ELF-1 (cell line): ENCODE results near the gene RFX2.
"Not testable (repeated sequence)": the region's sequence is repeated elsewhere in the genome, so short reads cannot be mapped to it uniquely, and the experiment has no call there.

Source experiments
- DNase-seq: peaks from one replicate; pipeline ENCODE4 v3.0.0-alpha.2; 2016; ENCODE audit warnings: low read depth, low spot score

Gene RFX2

DNA sequence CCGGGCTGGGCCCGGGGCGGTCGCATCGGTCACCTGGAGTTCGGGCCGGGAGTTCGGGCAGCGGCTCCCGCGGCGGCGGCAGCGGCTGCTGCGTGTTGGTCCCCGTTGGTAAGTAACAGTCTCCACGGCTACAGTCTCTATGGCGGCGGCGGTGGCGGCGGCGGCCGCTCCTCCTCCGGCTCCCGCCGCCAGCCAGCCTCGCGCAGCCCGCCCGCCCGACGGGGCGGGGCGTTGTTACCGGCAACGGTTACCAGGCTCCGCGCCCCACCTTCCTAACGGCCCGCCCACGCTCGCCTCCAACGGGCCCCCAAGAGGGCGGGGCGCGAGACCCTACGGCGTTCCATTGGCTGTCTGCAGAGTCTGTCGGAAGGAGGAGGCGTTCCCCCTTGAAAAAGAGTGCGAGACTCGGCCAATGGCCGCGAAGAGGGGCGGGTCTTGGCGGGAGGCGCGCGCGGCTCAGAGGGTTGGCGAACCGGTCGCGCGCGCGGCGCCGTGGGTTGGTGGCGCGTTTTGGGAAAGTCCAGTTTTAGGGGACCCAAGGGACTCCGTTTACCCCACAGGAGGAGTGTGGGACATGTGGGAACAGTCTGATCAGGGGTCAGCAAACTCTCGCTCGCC is at the start of gene RFX2:
Gene RFX2 (minus strand): TSS at position 141 of the 618 bp plus-strand sequence. CDS start 63,004 bp downstream, outside the sequence.
- peak; percentile 99 for DNase-seq

DNA sequence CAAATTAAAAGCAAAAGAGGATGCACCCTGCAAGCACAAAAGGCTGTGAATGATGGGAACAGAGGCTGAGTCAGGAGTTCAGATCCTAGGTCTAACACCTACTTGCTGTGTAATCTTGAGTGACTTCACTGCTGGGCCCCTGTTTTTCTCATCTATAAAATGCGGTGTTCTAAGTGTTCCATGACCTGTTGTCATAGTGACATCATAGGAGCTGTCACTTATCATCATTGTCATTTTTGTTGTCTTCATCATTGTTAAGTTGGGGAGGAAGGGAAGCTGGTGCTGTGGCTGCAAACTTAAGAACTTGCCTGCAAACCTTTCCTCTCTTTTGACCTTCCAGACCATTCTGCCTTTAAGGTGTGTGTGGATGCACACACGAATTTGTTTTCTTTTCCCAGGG is 45.7 kb upstream of the RFX2 start:
- no peak for DNase-seq

DNA sequence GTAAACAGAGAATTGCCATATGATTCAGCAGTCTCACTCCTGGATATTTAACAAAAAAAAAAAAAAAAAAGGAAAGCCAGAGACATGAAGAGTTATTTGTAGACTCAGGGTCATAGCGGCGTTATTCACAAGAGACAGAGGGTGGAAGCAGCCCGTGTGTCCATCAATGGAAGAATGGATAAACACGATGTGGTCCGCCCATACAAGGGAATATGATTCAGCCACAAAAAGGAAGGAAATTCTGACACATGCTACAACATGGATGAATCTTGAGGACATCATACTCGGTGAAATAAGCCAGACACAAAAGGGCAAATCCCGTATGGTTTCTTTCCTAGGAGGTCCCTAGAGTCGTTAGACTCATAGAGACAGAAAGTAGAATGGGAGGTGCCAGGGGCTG is 40.0 kb upstream of the RFX2 start:
- no peak for DNase-seq

DNA sequence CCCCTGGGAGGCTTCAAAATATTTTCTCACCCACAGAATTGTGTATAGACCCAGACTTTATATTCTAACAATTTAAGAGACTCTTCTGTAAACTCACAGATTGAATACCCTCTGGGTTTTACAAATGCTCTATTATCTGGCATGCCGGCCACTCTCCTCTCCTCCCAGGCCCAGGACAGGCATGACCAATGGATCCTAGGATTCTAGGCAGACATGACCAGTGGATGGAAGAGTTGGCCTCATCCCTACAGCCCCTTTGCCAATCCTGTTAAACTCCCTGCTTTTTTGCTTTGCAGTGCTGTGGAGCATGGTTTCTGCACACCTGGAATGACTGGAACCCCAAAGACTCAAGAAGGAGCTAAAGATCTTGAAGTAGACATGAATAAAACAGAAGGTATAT is 30.9 kb upstream of the RFX2 start:
- DNase-seq = no peak

DNA sequence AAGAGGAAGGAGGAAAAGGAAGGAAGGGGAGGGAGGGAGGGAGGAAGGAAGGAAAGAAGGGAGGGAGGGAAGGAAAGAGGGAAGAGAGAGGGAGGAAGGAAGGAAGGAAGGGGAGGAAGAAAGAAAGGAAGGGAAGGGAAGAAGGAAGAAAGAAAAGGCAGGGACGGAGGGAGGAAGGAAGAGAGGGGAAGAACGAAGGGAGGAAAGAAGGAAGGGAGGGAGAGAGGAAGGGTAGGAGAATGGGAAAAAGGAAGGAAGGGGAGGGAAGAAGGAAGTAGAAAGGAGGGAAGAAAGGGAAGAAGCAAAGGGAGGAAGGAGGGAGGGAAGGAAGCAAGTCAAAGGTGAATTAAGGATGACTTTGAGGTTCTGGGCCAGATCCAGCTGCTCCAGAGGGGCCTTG is 28.2 kb upstream of the RFX2 start:
- DNase-seq = no peak

DNA sequence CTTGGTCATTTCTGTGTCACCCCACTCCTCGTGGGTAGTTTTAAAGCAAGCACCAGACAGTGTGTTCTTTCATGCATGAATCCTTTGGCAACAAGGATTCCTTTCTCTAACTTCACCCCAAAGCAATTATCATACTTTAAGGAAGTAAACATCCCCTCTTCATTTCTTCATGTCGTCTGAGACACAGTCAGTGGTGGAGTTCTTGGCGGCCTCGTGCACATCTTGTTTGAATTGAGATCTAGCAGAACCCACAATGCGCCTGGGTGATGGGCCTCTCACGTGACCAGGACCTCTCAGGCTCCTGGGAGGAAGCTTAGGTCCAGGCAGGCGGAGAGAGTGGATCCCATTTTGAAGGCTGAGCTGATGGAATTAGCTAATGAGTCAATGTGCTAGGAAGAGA is 27.8 kb upstream of the RFX2 start:
- DNase-seq = no peak

DNA sequence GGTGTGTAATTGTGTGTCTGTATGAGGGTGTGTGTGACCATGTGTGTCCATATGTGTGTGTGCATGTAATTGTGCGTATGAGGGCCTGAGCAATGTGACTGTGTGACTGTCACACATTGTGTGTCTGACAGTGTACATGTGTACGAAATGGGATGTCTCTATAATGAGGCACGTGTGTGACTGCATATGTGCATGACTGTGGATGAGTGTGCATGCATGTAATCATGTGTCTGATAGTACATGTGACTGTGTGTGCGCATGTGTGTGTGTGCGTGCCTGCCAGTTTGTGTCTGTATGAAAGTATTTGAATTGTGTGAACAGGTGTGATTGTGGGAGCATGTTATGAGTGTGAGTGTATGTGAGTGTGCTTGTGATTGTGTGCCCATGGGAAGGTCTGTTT is 22.9 kb upstream of the RFX2 start:
- no peak for DNase-seq

DNA sequence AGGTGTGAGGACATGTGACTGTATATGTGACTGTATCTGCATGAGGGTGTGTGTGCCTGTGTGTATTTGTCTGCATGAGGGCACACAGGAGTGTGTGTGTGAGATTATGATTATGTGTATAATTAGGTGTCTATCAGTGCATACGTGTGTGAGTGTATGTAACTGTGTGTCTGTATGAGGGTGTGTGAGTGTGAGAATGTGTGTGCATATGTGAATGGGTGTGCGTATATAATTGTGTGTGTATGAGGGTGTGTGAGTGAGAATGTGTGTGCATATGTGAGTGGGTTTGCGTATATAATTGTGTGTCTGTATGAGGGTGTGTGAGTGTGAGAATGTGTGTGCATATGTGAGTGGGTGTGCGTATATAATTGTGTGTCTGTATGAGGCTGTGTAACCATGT is 22.2 kb upstream of the RFX2 start:
- DNase-seq = no peak

DNA sequence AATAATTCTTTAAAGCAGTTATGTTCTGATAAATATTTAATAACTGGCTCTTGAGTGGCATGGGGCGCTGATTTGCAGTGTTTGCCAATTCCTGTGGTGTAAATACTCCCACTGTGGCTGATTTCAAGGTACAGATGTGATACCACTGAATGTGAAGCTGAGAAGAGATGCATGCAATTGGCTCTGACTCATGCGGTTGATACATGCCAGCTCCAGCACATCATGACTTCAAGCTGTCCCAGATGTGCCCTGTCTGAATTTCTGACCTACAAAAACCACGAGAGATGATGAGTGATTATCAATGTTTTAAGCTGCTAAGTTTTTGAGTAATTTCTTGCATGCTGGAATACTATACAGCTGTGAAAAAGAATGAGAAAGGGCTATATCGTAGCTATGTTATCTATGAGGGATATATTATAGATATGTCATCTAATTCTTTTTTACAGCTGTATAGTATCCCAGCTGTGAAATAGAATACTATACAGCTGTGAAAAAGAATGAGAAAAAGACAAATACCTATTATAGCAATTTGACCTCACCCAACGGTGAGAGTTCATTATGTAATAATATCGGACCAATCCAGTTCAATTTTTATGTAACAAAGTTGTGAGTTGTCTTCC is 17.5 kb upstream of the RFX2 start:
- no peak for DNase-seq

DNA sequence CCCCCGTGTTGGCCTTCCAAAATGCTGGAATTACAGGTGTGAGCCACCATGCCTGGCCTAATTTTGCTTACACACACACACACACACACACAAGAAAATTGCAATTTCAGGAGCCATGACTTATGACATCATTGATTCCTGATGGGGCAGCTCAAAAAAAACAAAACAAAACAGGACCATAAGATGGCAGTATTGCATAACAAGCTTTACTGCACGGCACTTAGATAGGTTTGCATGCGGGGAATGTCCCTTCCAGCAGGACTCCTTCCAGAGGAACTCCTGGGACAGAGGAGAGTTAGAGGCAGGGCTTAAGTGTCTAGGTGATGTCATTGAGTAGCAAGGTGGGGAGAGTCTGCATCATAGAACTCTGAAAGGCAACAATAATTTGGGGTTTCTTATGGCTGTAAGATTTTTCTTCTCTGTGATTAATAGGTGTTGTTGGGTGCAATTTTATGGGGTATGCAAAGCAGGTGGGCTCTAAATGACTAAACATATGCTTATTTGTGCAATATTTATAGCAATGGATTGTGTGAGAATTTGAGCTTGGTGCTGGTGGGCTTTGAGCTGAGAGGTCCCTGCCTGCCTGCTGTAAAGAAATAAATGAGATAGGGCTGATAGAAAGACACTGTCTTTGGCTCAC is 16.2 kb upstream of the RFX2 start:
- DNase-seq = peak; percentile 76

DNA sequence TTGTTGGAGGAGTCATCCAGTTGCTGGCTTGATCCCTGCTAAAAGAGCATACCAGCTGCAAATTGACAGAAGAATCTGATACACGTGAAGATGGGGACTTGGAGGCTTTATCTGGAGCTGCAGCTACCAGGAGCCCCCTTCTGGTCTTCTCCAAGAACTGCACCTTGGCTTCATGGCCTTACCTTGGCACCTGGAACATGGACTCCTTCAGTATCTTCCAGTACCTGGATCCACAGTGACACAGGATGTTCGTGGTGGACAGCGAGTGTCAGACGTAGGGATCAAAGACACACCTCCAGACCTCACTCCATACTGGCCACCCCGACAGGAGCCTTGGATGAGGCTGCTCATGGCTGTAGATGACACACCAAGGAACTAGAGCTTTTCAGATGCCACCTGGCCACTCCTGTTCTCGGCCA is 15.3 kb upstream of the RFX2 start:
- peak; percentile 85 for DNase-seq

DNA sequence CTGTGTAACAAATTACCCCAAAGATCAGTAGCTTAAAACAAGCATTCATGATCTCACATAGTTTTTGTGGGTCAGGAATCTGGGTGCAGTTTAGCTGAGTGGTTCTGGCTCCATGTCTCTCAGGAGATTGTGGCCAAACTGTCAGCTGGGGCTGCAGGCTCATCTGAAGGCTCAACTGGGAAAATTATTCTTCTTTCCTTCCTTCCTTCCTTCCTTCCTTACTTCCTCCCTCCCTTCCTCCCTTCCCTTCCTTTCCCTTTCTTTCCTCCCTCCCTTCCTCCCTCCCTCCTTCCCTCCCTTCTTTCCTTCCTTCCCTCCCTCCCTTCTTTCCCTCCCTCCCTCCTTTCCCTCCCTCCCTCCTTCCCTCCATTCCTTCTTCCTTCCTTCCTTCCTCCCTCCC is 8.7 kb upstream of the RFX2 start:
- DNase-seq = no peak

DNA sequence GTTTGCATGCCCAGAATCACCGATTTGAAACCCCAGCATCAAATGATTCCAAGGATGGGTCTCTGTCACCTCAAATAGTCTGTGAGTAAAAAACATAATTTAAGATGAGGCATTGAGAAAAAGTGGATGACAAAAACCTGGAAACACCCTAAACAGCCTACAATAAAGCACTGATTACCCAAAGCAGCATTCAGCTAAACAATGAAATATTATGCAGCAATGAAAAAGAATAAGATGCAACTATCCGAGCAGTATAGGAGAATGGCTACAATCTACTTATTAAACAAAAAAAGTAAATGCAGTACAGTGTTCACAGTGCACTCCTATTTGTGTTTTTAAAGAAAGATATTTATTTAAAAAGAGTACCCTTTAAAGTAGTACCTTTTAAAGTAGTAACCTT is 7.7 kb upstream of the RFX2 start:
- DNase-seq = no peak

DNA sequence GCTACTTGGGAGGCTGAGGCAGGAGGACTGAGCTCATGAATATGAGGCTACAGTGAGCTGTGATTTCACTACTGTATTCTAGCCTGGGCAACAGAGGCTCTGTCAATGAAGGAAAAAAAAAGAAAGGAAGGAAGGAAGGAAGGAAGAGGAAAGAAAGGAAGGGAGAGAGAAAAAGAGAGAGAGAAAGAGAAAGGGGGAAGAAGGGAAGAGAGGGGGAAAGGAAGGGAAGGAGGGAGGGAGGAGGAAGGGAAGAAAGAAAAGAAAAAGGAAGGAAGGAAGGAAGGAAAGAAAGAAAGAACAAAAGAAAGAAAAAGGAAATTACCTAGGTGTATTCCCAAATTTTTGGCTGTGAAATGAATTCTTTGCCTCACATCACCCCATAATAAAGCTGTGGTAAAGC is 7.2 kb upstream of the RFX2 start:
- DNase-seq = no peak

DNA sequence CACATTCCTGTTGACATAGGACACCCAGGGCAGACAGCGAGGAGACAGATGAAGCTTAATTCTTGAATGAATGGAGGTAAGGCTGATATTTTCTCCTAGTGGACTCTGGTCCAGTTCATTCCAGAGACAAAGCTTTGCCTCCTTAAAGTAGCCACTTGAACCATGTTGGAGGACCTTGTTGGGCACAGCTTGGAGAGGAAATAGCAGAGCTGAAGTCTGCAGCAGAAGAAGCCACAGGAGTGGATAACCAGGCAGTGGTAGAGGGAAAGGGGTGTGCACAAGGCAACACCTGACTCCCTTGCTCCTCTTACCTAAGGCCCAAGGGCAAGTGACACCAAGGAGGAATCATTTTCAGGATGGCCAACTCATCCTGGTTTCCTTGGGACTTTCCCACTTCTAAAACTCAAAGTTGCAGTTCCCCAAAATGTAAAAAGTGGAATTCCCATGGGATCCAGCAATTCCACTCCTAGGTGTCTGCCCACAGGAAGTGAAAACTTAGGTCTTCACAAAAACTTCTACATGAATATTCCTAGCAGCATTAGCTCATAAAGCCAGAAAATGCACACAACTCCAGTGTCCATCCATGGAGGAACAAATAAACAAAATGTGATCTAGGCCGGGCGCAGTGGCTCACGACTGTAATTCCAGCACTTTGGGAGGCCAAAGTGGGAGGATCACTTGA is 6.6 kb upstream of the RFX2 start:
- DNase-seq = no peak

DNA sequence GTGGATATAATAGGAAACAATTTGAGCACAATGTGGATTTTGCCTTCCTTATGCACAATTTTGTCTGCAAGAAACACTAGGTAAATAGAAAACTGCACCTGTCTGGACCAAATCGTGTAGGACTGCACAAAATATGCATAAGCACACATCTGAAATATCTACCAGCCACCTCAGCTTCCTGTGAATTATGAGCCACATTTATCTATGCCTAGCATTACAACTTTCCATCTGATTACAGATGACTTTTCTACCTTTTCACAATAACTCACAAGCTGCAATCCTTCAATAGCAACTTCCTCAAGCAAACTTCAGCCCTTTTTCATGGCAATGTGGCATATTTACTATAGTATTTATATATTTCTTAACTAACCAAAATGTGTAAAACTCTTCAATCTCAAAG is 5.7 kb upstream of the RFX2 start:
- DNase-seq = no peak

DNA sequence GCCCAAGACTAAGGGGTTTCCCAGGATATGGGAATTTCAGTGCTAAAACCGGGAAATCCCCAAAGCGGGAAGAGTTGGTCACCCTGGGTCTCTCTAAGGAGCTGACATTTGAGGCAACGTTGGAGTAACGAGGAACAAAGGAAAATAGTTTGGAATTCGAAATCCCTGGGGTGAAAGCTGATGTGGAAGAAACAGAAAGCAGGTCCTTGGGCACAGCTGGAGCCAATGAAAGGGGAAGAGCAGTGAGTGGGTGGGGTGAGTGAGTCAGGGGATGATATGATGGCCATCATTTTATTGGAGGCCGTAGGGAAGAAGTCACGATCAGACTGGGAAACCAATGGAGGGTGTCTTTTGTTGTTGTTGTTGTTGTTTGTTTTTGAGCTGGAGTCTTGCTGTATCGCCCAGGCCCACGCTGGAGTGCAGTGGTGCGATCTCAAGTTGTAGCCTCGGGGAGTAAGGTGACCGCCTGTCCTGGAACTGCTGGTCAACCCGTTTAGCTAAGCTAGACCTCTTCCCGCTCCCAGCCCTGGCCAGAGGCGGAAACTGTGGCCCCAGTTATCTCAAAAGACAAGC is 3.4 kb upstream of the RFX2 start:
- DNase-seq = peak; percentile 21

DNA sequence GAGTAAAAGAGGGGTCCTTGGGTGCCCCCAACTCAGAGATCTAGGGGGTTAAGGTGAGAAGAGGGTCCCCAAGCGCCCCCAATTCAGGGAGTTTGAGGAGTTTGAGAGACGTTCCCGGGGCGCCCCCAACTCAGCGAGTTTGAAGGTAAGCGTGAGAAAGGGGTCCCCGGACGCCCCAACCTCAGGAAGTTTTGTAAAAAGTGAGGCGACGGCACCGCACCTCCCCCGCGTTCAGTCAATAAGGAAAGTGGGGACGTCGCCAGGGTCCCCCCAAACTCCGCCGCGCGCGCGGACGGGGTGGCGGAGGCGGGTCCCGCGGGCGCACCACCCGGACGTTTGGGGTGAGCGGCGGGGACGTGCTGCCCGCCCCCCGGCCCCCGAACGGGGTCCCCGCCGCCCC is 353 bp downstream of the RFX2 start:
- no peak for DNase-seq

DNA sequence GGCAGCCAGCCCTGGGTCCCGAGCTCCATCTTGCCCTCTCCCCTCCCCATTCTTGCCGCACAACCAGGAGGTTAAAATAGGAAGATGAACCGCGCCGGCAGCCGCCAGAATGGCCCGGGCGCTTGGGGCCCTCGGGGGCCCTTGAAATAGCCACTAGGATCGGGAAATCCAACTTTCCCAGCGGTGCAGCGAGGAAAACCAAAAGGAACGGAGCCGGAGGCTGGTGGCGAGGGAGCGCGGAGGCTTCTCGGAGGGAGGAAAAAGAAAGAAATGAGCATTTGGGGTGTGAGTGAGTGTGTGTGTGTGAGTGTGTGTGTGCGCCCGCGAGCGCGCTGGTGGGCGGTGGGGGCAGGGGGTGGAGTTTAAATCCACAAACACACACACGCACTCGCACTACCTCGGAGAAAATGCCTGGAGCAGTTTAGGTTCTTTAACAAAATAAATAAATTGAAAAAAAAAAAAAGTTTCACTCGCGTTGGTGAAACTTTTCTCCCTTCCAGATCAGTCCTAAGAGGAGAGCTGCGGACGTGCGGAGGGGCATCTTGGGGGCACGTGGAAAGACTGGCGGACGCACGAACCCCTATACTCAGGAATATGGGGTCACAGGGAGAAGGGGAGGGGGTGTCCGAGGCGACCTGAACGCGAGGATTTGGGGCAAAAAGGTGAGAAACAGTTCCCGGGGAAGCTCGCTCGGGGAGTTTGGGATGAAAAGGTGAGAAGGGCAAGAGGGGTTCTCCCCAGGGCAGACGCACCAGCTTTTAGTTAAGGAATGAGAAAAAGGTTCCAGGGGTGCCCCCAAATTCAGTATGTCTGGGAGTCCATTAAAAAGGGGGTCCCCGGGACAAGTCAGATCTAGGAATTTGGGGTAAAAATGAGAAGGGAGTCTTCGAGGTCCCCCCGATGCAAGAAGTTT is 1.3 kb downstream of the RFX2 start:
- peak; percentile 49 for DNase-seq

DNA sequence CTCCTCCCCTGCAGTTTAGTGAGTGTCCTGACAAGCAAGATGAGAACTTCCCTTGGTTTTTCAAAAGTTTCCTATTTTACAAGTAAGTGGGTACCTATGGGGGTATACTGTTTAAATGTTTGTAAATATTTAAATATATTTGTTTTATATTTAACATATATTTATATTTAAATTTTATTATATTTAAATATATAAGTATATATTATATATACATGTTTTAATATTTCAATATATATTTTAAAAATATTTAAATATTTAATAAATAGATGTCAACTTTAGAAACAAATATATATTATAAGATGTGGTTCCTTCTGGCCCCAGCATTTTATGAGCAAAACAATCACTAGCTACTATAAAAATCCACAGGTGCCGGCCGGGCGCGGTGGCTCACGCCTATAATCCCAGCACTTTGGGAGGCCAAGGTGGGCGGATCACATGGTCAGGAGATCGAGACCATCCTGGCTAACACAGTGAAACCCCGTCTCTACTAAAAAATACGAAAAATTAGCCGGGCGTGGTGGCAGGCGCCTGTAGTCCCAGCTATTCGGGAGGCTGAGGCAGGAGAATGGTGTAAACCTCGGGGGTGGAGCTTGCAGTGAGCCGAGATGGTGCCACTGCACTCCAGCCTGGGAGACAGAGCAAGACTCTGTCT is 3.5 kb downstream of the RFX2 start:
- DNase-seq = not testable (repeated sequence)

DNA sequence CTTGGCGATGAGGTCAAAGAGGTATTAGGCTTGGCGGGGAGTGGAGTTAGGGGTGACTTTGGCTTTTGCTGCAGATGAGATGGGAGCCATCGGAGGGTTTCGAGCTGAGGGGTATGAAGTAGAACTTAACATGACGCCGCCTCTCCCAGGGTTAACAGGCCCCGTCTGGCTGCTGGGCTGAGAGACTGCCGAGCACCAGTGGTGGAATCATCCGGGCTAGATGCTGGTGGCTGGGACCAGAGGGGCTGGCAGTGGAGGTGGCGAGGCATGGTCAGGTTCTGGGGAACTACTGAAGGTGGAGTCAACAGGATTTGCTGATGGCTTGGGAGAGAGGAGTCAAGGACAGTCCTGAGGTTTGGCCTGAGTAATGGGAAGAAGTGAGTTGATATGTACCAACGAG is 4.9 kb downstream of the RFX2 start:
- DNase-seq = no peak
